ENCODE measurements around the gene TRAF7. TPM values are rescaled to one million over a fixed set of nuclear protein-coding genes. Genes with fewer than 3 reads are reported as not detected.

TRAF7 gene
- total RNA-seq, 6 donors from 2014 or later = 34.6 to 72.6 (median 52.9) TPM

- DNase-seq = peak in 1 of 2 donors; percentile 84
These were observed 24.9 kb downstream of the TRAF7 start for GRCh38 chr16:2180461-2180860.

GRCh38 chr16:2180962-2181923 lies 25.7 kb downstream of the TRAF7 start:
- ATAC-seq (ENCODE audit: low FRiP score in 2 of 2) (no peak), DNase-seq (peak in 1 of 2 donors; percentile 84)
- Histone ChIP-seq H3K4me1 (peaks cover 0 to 5% (median 0%) of the 10 kb centered on the region in 4 donors), H3K27ac (no peak overlapping the region), H3K9me3 (no peaks in the 10 kb centered on the region), H3K4me3 (no peak overlapping the region), H3K27me3 (no peaks in the 10 kb centered on the region), H3K36me3 (peaks cover 3 to 19% (median 16%) of the 10 kb centered on the region in 4 donors)
- 86 to 88% methylated on average over 11 to 38 of the region's 46 CpGs for WGBS, 2 donors
- TF ChIP-seq, protein P1, sequence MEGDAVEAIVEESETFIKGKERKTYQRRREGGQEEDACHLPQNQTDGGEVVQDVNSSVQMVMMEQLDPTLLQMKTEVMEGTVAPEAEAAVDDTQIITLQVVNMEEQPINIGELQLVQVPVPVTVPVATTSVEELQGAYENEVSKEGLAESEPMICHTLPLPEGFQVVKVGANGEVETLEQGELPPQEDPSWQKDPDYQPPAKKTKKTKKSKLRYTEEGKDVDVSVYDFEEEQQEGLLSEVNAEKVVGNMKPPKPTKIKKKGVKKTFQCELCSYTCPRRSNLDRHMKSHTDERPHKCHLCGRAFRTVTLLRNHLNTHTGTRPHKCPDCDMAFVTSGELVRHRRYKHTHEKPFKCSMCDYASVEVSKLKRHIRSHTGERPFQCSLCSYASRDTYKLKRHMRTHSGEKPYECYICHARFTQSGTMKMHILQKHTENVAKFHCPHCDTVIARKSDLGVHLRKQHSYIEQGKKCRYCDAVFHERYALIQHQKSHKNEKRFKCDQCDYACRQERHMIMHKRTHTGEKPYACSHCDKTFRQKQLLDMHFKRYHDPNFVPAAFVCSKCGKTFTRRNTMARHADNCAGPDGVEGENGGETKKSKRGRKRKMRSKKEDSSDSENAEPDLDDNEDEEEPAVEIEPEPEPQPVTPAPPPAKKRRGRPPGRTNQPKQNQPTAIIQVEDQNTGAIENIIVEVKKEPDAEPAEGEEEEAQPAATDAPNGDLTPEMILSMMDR (IDR thresholded peaks at IDR 0.05) = no peak
- TF ChIP-seq POLR2A (IDR thresholded peaks at IDR 0.05) = no peak

More at GRCh38 chr16:2180461-2180860, 24.9 kb downstream of the TRAF7 start:
- ATAC-seq (ENCODE audit: low FRiP score in 2 of 2) = no peak
- TF ChIP-seq EP300 (IDR thresholded peaks at IDR 0.05) (no peak), POLR2A (IDR thresholded peaks at IDR 0.05) (no peak)
- peaks cover 3 to 27% (median 24%) of the 10 kb centered on the region in 4 donors for H3K36me3 ChIP-seq
- H3K4me1 ChIP-seq = peaks cover 0 to 5% (median 0%) of the 10 kb centered on the region in 4 donors
- H3K27me3 ChIP-seq = no peaks in the 10 kb centered on the region
- H3K4me3 ChIP-seq = no peak overlapping the region
- no peaks in the 10 kb centered on the region for H3K9me3 ChIP-seq
- H3K27ac ChIP-seq = no peak overlapping the region
- WGBS, 2 donors = 97% methylated on average over 31 of the region's 43 CpGs; no CpG with 5 or more reads in 1 of the 2 donors

DNA sequence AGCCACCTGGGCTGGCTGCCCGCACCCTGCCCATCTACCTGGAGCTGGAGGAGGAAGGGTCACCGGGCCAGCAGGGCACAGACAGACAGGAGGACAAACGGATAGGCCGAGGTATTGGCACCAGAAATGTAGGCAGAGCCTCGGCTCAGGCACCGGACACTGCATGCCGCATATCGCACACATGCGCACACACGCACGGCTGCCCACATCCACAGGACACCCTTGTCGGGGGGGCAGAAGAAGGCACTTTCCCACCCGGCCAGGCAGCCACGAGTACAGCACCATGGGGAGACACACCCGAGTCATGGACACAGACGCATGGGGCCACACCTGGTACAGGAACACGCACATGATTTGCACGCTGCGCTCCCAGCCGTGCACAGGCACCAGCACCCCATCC lies 26.4 kb downstream of the TRAF7 start:
- 96 to 97% methylated on average over 10 to 20 of the region's 20 CpGs for WGBS, 2 donors
- H3K9me3 ChIP-seq = no peaks in the 10 kb centered on the region
- H3K27ac ChIP-seq = no peak overlapping the region
- DNase-seq (peak in 1 of 2 donors; percentile 58), ATAC-seq (ENCODE audit: low FRiP score in 2 of 2) (no peak)
- H3K36me3 ChIP-seq = peaks cover 3 to 12% (median 9%) of the 10 kb centered on the region in 4 donors
- TF ChIP-seq POLR2AphosphoS5 (IDR thresholded peaks at IDR 0.05) = no peak
- TF ChIP-seq, protein P1 (IDR thresholded peaks at IDR 0.05) = no peak
- TF ChIP-seq EP300 (IDR thresholded peaks at IDR 0.05) = no peak
- TF ChIP-seq POLR2A (IDR thresholded peaks at IDR 0.05) = no peak
- no peaks in the 10 kb centered on the region for H3K27me3 ChIP-seq
- H3K4me3 ChIP-seq = no peak overlapping the region
- H3K4me1 ChIP-seq = peaks cover 0 to 5% (median 0%) of the 10 kb centered on the region in 4 donors

DNA sequence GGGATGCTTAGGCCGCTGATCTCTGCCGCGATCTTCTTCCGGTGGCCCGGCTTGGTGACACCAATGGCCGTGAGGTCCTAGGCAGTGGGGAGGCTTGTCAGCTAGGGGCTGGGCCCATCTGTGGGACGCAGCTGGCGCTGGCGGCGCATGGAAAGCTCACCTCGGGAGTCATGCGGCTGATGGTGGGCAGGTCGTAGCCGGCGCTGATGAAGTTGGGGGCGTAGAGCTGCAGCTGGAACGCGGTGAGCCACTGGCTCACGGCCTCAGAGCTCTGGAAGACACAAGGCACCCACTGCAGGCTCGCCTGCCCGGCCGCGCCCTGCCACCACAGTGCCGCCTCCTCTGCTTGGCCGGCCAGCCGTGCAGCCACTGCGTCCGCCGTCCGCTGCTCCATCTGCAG lies 28.1 kb downstream of the TRAF7 start:
- Histone ChIP-seq H3K4me1 (peaks cover 0 to under 1% (median 0%) of the 10 kb centered on the region in 4 donors), H3K27ac (no peak overlapping the region)
- WGBS, 2 donors = 91 to 93% methylated on average over 11 to 28 of the region's 30 CpGs

GRCh38 chr16:2184346-2184745 lies 28.8 kb downstream of the TRAF7 start:
- no peak overlapping the region for H3K27ac ChIP-seq
- 86 to 90% methylated on average over 9 to 18 of the region's 19 CpGs for WGBS, 2 donors
- no peak overlapping the region for H3K4me3 ChIP-seq
- no peaks in the 10 kb centered on the region for H3K36me3 ChIP-seq
- H3K27me3 ChIP-seq = no peaks in the 10 kb centered on the region
- DNase-seq (no peak), ATAC-seq (ENCODE audit: low FRiP score in 2 of 2) (no peak)
- H3K9me3 ChIP-seq = no peaks in the 10 kb centered on the region
- TF ChIP-seq, protein P1 (IDR thresholded peaks at IDR 0.05) = no peak
- no peak for TF ChIP-seq EP300 (IDR thresholded peaks at IDR 0.05)
- TF ChIP-seq POLR2AphosphoS5 (IDR thresholded peaks at IDR 0.05) = no peak
- no peak for TF ChIP-seq POLR2A (IDR thresholded peaks at IDR 0.05)
- no peaks in the 10 kb centered on the region for H3K4me1 ChIP-seq

More for the DNA sequence above, 28.1 kb downstream of the TRAF7 start:
- ATAC-seq (ENCODE audit: low FRiP score in 2 of 2) (no peak), DNase-seq (peak in 1 of 2 donors; percentile 82)
- no peak for TF ChIP-seq EP300 (IDR thresholded peaks at IDR 0.05)
- TF ChIP-seq POLR2A (IDR thresholded peaks at IDR 0.05) = no peak
- TF ChIP-seq POLR2AphosphoS5 (IDR thresholded peaks at IDR 0.05) = no peak
- H3K4me3 ChIP-seq = no peak overlapping the region
- no peaks in the 10 kb centered on the region for H3K27me3 ChIP-seq
- no peaks in the 10 kb centered on the region for H3K9me3 ChIP-seq
- no peaks in the 10 kb centered on the region for H3K36me3 ChIP-seq

Measured in upper lobe of left lung (tissue), 6 donors.